SH-SY5Y (cell line): ENCODE measurements around the gene PCYOX1L.

ENCODE experiments used
- GATA2 ChIP-seq: IDR thresholded peaks from 2 replicates; pipeline ENCODE4 v1.6.1; 2011; ENCODE audit warnings: mild to moderate bottlenecking, low read depth, low read length
- GATA3 ChIP-seq: IDR thresholded peaks from 2 replicates; pipeline ENCODE4 v1.6.1; 2011; ENCODE audit warnings: low read depth, mild to moderate bottlenecking, low read length, moderate library complexity

PCYOX1L gene

DNA sequence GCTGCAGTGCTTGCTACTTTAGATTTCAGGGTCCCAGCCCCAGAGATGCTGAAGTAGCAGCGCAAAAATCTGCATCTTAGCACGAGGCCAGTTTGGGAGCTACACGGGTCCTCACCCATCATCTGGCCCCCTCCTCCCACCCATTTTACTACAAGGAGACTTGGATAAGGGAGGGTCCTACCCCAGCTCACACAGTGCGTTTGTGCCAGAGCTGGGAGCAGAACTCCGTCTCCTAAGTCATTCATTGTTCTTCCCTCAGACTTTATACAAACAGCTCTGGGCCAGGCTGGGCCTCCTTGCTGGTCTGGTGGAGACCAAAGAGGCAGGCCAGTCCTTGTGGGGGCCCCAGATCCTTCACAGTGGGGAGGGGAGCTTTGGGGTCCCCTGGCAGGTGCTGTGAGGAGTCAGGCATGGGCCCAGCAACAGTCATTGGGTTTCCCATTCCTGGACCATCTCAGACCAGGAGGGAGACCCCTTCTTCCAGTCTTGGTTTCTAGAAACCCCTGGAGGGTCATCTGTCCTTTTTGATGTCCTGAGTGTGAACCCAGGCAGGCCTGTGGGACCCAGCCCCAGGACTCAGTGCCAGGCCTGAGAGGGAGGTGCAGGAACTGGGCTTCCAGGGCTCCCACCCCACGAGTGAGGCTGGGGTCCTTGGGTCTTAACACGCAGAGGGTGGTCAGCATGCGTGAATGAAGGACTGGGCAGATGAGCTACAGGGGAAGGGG is 23.6 kb downstream of the PCYOX1L start:
- TF ChIP-seq GATA3 (no peak), GATA2 (no peak)

DNA sequence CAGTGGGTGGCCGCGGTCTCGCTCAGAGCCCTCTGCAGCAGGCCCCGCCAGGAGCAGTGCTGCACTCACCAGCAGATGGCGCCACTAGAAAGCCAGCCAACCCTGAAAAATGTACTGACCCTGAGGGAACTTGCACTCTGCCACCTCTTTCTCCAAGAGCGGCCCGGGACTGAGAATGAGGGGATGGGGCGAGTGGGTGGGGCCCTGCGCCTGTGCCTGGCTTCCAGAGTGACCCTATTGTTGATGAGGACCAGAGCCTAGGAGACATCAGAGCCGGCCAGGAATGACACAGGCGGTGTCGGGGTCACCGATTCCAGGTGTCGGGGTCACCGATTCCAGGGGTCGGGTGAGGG is 24.1 kb downstream of the PCYOX1L start:
- TF ChIP-seq GATA3: no peak
- TF ChIP-seq GATA2: no peak

DNA sequence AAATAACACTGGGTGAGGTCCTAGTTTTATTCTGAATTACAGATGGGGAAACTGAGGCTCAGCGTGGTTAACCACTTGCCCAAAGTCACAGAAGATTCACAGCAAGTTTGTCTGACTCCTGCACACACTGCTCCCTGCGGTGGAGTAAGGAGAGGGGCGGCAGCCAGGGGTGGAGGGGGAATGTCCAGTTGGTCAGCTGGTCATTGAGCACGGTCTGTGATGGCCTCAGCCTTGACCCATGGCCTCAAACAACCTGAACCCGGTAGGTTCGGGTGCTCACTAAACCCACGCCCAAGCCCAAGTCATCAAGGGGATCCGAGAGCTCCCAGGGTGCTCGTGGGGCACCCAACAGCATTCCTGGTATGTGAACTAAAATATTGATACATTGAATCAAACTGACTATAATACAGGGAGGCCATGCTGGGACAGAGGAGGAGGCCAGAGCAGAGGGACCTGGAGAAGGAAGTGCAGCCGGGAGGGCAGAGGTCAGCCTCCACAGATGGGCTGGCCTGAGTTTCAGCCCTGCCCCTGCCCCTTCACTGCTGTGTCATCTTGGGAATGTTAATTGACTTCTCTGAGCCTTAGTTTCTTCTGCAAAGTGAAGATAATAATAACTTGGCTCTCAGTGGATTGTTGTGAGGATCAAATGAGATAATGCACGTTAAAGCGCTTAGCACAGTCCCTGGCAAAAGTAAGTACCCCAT is 24.8 kb downstream of the PCYOX1L start:
- TF ChIP-seq GATA2 (no peak), GATA3 (no peak)

DNA sequence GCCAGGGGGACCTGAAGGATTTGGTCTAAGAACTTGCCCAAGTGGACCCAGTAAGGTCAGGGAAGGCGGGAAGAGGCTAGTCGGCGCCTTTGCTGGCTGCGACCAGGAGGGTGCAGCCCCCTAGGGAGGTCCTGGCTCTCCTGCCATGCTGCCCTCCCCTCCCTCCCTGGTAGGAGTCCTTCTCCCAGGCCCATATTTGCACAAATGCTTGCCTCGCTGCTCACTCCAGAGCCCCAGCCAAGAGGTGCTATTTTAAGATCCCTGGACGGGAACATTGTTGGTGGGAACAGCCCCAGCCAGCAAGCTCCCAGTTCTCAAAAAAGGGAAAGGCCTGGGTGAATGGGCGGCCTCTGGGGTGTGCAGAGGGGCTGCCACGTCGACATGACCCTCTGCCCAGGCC is 25.6 kb downstream of the PCYOX1L start:
- no peak for TF ChIP-seq GATA2
- TF ChIP-seq GATA3: no peak

DNA sequence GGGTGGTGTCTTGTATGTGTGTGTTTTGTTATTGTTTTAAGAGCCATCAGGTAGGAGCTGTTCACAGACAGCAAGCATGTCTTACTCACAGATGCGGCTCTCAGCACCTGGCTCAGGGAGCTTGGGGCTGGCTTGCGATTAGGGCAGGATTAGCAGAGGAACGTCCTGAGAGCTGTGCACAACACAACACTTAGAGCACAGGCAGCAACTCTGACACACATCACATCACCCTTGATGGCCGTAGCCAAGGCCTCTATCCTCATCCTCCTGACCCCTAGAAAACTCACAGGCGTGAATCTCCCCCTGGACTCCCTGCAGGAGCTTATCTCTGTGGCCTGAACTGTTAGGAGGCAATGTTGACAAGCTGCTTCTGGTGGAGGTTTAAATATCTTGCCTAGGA is 28.3 kb downstream of the PCYOX1L start:
- TF ChIP-seq GATA3 (no peak), GATA2 (no peak)

DNA sequence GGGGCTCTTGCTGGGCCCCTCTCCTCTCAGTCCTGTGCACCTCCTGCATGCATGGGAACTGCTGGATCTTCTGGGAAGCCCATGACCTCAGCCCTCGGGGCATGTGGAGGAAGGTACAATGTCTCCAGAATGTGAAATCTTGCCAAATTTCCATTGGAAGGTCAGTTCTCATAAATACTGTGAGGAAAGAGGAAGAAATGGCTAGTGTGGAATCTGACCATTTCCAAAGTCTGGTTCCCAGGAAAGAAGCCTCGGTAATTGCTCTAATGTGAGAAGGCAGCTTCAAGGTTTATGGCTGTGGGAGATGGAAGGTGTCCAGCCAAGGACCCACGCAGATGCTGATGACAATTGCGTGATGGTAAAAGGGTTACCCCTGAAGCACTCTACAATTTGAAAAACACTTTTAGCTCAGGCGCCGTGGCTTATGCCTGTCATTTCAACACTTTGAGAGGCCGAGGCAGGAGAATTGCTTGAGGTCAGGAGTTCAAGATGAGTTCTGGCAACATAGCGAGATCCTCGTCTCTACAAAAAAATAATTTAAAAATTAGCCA is 29.3 kb downstream of the PCYOX1L start:
- TF ChIP-seq GATA3 (no peak), GATA2 (no peak)

DNA sequence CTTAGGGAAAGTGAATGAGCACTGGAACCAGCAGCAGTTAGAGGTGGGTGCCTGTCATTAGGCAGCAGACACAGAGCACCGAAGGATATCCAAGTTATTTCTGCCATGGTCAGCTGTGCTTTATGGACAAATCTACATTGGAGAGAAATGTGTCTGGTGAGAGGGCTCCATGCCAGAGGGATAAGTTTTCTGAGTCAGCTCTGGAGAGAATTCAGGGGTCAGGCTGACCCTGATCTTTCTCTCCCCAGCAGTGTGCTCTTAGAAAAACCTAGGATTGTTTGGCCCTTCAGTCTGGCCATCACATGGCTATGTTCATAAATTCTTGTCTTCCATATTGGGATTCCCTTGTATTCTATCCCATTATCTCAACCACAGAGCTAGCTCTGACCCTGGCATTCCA is 30.1 kb downstream of the PCYOX1L start:
- TF ChIP-seq GATA2: no peak
- TF ChIP-seq GATA3: no peak

DNA sequence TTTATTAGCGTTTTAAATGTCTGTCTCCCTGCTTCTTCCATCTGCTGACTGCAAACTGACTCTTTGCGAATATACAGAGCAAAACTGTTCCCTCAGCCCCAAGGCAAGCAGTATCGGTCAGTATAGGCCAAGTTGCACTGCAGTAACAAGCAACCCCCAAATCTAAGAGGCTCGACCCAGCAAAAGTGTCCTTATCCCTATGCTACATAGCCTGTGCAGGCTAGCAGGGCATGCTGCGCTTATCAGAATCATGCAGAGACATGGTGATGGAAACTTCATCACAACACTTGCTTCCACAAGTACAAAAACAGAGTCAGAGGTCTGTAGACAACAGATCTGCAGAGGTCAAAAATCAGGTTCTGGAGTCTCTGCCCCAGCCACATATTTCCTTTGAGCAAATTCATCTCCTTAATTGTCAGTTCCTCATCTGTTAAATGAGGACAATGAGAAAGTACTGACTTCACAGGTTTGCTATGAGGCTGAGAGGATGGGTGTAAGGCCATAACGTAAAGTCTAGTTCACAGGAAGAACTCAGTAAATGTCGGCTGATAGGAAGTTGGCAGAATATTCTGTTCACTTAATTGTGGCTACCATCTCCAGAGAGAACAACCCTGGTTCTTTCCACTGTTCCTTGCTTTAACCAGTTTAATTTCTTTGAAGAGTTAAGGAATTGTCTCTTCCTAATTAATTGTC is 30.8 kb downstream of the PCYOX1L start:
- TF ChIP-seq GATA2: no peak

DNA sequence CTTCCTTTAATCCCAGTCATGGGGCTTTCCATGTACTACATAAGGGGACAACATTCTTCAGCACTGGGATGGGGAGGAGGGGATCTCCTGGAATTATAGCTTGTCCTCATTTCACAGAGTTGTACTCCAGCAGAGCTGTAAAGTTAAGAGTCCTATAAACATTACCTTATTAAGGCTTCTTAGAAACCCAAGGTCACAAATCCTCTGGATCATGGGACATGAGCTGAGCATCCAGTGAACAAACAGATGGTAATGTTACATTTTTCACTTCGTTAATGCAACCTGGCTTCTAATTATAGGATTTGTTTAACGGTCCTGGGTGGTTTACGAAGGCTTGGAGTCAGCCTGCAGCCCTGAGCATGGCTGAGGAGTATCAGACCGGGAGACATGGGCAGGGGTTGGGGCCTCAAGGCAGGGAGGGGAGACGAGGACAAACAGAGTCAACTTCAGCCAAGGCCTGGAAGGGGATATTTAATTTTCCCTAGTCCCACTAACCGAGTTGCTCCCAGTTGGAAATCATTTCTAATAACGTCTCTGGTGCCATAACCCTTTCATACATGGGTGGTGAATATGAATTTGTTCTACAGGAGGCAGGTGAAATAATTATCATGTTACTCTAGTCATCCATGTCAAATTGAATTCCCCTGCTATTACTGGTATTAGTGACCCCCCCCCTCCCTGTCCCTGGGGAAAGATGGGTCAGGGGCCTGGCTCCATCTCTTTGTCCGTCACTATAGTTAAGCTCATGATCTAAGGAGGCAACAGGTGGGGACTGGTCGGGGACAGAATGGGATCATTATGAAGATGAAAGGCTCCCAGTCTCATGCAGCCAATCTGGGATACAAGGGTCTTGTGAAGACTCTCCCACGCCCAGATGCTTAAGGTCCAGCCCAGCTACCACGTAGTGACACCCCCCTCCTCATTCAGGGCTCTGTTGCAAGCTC is 32.0 kb downstream of the PCYOX1L start:
- TF ChIP-seq GATA3 (no peak), GATA2 (no peak)

DNA sequence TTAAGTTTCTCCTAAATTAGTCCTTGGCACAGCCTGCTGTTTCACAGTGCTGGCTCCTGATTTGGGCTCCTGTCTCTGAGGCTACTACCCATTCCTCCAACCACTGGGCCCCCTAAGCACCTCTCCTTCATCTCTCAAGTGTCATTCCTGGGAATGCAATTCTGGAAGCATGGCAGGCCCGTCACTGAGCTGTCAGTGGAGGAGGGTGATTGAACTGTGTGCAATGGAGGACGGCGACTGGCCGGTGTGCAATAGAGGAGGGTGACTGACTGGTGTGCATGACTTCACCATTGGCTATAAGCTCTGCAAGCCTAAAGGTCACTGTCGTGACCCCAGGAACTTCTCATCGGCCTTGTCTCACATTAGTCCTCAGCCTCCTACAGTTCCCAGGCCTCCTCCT is 33.7 kb downstream of the PCYOX1L start:
- no peak for TF ChIP-seq GATA3
- TF ChIP-seq GATA2: no peak

DNA sequence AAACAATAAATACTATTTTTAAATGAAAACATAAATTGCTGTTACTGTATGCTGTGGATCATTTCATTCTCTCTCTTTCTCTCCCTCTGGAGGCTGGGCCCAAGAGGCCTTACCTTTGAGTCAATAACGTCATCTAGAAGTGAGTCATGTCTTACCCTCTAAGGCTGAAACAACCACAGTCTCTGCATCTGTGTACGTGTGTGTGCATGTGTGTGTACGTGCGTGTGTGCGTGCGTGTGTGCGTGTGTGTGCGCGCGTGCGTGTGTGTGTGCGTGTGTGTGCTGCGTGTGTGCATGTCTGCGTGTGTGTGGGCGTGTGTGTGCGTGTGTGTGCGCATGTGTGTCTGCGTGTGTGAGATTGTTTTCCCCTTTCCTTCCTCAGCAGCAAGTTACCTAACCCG is 34.9 kb downstream of the PCYOX1L start:
- TF ChIP-seq GATA2 (no peak), GATA3 (no peak)

DNA sequence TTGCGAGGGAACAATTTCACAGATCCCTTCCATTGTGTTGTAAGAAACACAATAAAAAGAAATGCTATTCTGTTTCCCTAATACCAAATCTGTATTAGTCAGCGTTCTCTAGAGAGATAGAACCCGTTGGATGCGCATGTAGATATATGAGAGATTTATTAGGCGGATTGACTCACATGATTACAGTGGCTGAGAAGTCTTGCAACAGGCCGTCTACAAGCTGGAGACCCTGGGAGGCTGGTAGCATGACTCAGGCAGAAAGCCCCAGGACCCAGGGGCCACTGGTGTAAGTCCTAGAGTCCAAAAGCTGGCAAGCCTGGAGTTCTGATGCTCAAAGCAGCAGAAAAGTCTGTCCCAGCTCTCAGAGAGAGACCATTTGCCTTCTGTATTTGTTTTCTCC is 39.7 kb downstream of the PCYOX1L start:
- TF ChIP-seq GATA2 (no peak), GATA3 (no peak)

DNA sequence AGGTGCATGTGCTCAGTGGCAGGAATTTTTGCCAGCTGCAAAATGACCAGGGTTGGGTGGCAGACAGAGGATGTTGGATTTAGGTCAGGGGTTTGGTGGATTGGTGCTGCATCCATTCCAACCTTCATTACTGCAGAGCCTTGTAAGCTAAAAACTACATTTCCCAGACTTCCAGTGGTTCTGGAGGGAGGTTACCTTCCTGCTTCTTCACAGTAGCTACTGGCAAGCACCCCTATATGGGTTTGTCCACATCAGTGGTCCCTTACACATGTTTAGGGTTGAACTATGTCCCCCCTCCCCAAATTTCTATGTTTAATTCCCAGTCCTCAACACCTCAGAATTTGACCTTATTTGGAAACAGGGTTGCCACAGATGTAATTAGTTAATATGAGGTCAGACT is 41.9 kb downstream of the PCYOX1L start:
- TF ChIP-seq GATA3 (no peak), GATA2 (no peak)

DNA sequence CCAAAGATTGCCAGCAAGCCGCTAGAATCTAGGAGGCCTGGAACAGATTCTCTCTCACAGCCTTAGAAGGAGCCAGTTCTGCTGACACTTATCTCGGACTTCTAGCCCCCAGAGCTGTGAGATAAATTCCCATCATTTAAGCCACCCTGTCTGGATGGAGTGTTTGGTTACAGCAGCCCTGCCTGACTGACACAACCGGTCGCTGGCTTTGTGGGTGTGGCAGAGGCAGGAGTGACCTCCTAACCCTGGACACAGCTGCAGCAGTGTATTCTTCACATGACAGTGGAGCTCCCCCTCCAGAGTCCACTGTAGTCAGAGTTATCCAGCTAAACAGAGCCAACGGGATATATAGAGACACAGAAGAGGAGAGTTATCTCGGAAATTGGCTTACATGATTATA is 42.5 kb downstream of the PCYOX1L start:
- no peak for TF ChIP-seq GATA2
- TF ChIP-seq GATA3: no peak
